Stimulated activated naive CD8-positive, alpha-beta T cell treated with anti-CD3 and anti-CD28 coated beads, Interleukin-15, Interleukin-2, amounts not matched to agents 100 ng/mL and 50 ng/mL, for 24 hours (primary cell): Measurements from ENCODE around the gene NUDT3.
"Not testable (repeated sequence)": the region's sequence is repeated elsewhere in the genome, so short reads cannot be mapped to it uniquely, and the experiment has no call there.

ENCODE experiments used
- H3K27ac Mint-ChIP-seq: one replicate; pipeline ENCODE4 v1.8.0; 2021; ENCODE audit warnings: mild to moderate bottlenecking, mixed read lengths
- H3K27me3 Mint-ChIP-seq: one replicate; pipeline ENCODE4 v1.8.0; 2021; ENCODE audit warnings: mixed read lengths
- H3K36me3 Mint-ChIP-seq: one replicate; pipeline ENCODE4 v1.8.0; 2021; ENCODE audit warnings: low read depth, mixed read lengths
- H3K4me1 Mint-ChIP-seq: one replicate; pipeline ENCODE4 v1.8.0; 2021; ENCODE audit warnings: low read depth, mixed read lengths
- H3K4me3 Mint-ChIP-seq: one replicate; pipeline ENCODE4 v1.8.0; 2021; ENCODE audit warnings: mild to moderate bottlenecking, mixed read lengths
- H3K9me3 Mint-ChIP-seq: one replicate; pipeline ENCODE4 v1.8.0; 2021; ENCODE audit warnings: mixed read lengths

Gene NUDT3

DNA sequence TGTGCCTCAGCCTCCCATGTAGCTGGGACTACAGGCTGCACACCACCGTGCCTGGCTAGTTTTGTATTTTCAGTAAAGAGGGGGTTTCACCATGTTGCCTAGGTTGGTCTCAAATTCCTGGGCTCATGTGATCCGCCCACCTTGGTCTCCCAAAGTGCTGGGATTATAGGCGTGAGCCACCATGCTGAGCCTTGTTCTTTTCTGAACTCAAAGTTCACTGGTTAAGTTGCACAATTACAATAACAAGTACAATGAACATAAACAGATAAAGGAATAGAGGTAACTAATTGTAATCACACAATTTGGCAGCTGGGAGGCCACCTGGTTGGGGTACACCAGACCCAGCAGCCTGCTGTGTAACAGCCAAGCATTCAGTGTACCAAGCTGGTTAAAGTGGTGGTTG, 6.7 kb downstream of the NUDT3 start:
- no peak overlapping the region for H3K4me3 Mint-ChIP-seq
- no peaks in the 10 kb centered on the region for H3K27me3 Mint-ChIP-seq
- peaks cover 28% of the 10 kb centered on the region for H3K4me1 Mint-ChIP-seq
- peaks cover 6% of the 10 kb centered on the region for H3K36me3 Mint-ChIP-seq
- no peaks in the 10 kb centered on the region for H3K9me3 Mint-ChIP-seq
- no peak overlapping the region for H3K27ac Mint-ChIP-seq

DNA sequence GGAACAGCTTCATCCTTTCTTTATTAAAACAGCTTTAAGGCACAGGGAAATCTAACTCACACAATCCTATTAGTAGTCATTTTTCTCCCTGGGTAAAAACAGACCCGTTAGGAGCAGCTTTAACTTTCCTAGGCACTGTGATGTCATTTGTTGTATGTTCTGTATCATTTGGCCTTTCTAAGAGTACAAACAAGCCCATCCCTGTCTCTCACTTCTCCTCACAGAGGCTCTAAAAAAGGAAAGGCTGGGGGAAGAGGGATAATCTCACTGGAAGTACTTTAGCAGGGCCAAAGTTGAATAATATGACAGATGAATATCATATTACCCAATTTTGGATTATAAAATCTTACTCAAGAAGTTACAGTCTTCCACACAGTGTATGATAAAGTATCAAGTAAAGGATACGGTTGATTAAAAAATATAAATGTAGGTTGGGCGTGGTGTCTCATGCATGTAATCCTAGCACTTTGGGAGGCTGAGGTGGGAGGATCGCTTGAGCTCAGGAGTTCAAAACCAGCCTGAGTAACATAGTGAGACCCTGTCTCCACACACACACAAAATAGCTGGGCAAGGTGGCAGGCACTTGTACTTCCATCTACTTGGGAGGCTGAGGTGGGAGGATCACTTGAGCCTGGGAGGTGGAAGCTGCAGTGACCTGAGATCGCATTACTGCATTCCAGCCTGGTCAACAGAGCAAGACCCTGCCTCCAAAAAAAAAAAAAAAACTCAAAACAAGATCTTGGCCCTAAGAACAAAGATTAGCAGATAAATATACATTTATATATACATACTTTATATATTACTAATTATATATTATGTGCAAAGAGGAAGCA, 7.9 kb downstream of the NUDT3 start:
- H3K4me1 Mint-ChIP-seq: peaks cover 34% of the 10 kb centered on the region
- peaks cover 9% of the 10 kb centered on the region for H3K36me3 Mint-ChIP-seq
- no peak overlapping the region for H3K4me3 Mint-ChIP-seq
- no peak overlapping the region for H3K27ac Mint-ChIP-seq
- no peaks in the 10 kb centered on the region for H3K9me3 Mint-ChIP-seq
- no peaks in the 10 kb centered on the region for H3K27me3 Mint-ChIP-seq

DNA sequence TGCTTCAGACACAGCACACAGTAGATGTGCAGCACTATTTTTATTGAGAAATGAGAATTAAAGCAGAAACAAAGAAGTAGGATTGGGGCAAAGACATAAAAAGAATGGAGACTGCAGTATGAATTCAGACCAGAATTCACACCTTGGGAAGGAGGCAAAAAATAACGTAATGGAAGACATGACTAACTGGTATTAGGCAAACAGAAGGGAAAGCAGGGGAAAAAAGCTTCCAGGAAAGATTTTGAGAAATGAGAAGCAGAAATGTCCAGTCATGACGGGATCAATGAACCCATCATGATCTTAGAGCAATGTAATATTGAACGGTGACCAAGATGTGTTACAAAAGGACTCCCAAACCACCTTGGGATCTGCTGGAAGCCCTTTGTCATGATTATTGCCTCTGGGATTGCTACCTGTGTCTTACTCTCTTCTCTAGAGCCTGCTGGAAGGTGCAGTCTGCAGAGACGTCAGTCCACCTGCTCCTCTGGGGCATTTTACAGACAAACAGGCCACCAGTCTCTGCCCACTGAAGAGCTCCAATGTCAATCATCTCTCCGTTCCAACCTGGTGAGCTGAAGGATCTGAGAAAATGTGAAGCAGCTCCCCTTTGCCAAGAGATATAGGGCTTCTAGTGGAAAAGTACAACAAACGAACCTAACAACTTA, 8.7 kb downstream of the NUDT3 start:
- H3K36me3 Mint-ChIP-seq: peaks cover 9% of the 10 kb centered on the region
- no peak overlapping the region for H3K27ac Mint-ChIP-seq
- H3K27me3 Mint-ChIP-seq: no peaks in the 10 kb centered on the region
- H3K4me3 Mint-ChIP-seq: no peak overlapping the region
- no peaks in the 10 kb centered on the region for H3K9me3 Mint-ChIP-seq
- peaks cover 29% of the 10 kb centered on the region for H3K4me1 Mint-ChIP-seq

DNA sequence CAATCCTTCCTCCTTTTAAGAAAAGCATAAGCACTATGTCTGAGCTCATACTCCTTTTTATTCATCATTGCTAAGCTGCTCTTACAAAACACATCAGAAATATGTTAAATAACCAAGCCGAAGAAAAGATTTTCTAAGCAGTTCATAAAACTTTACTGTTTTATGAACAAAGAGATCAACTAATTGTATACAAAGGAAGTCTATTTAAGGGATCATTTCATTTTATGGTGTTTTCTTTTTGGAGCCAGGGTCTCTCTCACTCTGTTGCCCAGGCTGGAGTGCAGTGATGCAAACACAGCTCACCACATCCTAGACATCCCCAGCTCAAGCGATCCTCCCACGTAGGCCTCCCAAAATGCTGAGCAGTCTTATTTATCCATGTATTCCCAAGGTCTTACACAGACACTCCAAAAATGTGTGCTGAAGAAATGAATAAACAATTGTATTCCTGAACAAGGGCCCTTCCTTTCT, 9.3 kb downstream of the NUDT3 start:
- H3K9me3 Mint-ChIP-seq: no peaks in the 10 kb centered on the region
- no peaks in the 10 kb centered on the region for H3K27me3 Mint-ChIP-seq
- no peak overlapping the region for H3K27ac Mint-ChIP-seq
- peaks cover 32% of the 10 kb centered on the region for H3K4me1 Mint-ChIP-seq
- no peak overlapping the region for H3K4me3 Mint-ChIP-seq
- H3K36me3 Mint-ChIP-seq: peaks cover 9% of the 10 kb centered on the region

DNA sequence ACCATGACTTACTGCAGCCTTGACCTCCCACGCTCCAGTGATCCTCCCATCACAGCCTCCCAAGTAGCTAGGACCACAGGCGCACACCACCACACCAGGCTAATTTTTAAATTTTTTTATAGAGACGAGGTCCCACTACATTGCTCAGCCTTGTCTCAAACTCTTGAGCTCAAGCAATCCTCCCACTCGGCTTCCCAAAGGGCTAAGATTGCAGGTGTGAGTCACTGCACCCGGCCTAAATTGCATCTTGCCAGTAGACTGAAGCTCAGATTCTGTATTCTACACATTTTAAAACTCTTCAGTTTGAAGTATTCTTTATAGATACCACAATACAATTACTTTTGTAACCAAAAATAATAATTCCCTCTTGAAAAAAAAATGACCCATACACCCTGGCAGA, 11.4 kb downstream of the NUDT3 start:
- Mint-ChIP-seq H3K4me1 (peaks cover 29% of the 10 kb centered on the region), H3K27ac (no peak overlapping the region), H3K27me3 (no peaks in the 10 kb centered on the region), H3K9me3 (no peaks in the 10 kb centered on the region), H3K36me3 (peaks cover 9% of the 10 kb centered on the region), H3K4me3 (no peak overlapping the region)

DNA sequence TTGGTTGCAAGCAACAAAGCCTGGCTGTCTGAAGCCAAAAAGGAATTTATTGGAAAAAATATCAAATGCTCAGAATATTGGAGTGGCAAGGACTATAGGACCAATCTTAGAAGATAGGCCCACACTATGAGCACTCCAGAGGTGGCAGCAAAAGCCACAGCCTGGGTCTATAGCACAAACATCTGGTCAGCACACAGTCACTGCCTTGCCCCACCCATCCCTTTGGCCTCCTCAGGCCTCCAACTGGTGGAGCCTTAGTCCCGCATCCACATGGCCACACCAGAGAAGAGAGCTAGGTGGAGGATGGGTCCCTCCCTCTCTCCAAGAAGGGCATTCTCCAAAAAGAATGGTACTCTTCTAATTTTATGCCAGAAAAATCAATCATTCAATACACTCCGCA, 14.0 kb downstream of the NUDT3 start:
- Mint-ChIP-seq H3K27me3 (no peaks in the 10 kb centered on the region), H3K27ac (no peak overlapping the region), H3K4me1 (peaks cover 21% of the 10 kb centered on the region), H3K36me3 (peaks cover 6% of the 10 kb centered on the region), H3K4me3 (no peak overlapping the region), H3K9me3 (no peaks in the 10 kb centered on the region)

DNA sequence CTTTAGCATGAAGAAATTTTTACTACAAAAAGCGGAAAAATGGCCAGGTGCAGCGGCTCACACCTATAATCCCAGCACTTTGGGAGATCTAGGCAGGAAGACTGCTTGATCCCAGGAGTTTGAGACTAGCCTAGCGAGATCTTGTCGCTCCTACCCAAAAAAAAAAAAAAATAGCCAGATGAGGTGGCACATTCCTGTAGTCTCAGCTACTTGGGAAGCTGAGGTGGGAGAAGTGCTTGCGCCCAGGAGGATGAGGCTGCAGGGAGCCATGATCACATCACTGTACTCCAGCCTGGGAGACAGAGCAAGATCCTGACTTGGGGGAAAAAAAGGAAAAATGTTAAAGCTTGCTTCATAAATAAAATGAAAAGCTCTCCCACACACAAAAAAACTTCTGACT, 14.5 kb downstream of the NUDT3 start:
- Mint-ChIP-seq H3K4me3 (no peak overlapping the region), H3K27me3 (no peaks in the 10 kb centered on the region), H3K27ac (no peak overlapping the region), H3K36me3 (peaks cover 5% of the 10 kb centered on the region), H3K9me3 (no peaks in the 10 kb centered on the region), H3K4me1 (peaks cover 16% of the 10 kb centered on the region)

DNA sequence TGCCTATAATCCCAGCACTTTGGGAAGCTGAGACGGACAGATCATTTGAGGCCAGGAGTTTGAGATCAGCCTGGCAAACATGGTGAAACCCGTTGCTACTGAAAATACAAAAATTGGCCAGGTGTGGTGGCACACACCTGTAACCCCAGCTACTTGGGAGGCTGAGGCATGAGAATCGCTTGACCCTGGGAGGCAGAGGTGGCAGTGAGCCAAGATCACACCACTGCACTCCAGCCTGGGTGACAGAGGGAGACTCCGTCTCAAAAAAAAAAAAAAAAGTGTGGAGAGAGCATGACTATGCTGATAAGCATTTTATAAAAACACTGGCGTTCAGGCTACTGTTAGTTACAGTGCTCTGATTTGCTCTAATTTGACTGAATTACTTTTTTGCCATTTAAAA, 14.9 kb downstream of the NUDT3 start:
- peaks cover 16% of the 10 kb centered on the region for H3K4me1 Mint-ChIP-seq
- not testable (repeated sequence) for H3K27ac Mint-ChIP-seq, H3K27me3 Mint-ChIP-seq, H3K36me3 Mint-ChIP-seq, H3K9me3 Mint-ChIP-seq, H3K4me3 Mint-ChIP-seq

DNA sequence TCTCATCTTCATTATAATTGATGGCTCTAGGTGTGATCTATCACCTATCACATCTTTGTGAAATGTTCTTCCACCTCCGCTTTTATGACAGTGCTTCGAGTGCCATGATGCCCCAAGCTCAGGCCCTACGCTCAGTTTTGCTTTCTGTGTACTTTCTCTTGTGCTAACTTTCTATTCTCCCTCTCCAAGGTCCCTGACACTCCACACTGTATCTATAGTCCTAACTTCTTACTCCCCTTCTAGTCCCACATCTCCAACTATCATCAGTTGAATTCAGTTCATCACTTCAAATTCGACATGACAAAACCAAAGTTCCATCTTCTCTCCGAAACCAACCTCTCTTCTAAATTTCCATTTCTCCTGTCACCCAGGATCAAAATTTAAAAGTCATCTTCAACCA, 16.6 kb downstream of the NUDT3 start:
- Mint-ChIP-seq H3K4me3 (no peak overlapping the region), H3K36me3 (peaks cover 6% of the 10 kb centered on the region), H3K27me3 (no peaks in the 10 kb centered on the region), H3K9me3 (no peaks in the 10 kb centered on the region), H3K4me1 (peaks cover 16% of the 10 kb centered on the region), H3K27ac (no peak overlapping the region)

DNA sequence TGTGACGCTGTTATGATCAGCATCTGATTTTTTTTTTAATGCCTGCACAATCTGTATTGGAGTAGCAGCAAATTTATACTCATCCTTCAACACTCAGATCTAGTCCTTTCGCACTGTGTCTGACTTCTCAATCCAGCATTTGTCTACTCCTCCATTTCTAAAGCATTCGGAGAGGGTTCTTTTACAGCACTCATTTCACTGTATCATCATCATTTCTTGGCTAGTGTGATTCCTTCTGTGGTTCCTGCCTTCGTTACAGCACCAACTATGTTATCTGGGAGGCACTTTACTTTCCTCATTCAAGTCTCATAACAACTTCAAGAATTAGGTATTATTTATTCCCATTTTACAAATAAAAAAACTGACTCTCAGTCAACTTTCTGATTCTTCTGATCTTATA, 18.0 kb downstream of the NUDT3 start:
- Mint-ChIP-seq H3K36me3 (peaks cover 7% of the 10 kb centered on the region), H3K27me3 (no peaks in the 10 kb centered on the region), H3K4me3 (no peak overlapping the region), H3K27ac (no peak overlapping the region), H3K9me3 (no peaks in the 10 kb centered on the region), H3K4me1 (peaks cover 20% of the 10 kb centered on the region)

DNA sequence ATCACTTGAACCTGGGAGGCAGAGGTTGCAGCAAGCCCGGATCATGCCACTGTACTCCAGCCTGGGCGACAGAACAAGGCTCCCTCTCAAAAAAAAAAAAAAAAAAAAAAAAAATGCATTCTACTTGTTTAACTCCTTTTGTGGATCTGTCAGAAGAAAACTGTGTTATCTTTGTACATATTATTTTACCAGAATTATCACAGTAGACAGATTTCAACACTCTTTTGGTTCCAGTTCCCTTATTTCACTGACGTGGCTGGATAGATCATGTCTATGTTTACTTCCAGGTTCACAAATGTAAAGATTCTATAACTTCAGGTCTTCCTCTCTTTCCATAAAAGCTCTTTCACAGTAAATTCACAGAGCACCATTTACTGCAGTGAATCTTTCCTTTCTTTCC, 18.4 kb downstream of the NUDT3 start:
- no peaks in the 10 kb centered on the region for H3K9me3 Mint-ChIP-seq
- H3K27me3 Mint-ChIP-seq: no peaks in the 10 kb centered on the region
- H3K4me1 Mint-ChIP-seq: peaks cover 24% of the 10 kb centered on the region
- no peak overlapping the region for H3K27ac Mint-ChIP-seq
- H3K4me3 Mint-ChIP-seq: no peak overlapping the region
- peaks cover 7% of the 10 kb centered on the region for H3K36me3 Mint-ChIP-seq

DNA sequence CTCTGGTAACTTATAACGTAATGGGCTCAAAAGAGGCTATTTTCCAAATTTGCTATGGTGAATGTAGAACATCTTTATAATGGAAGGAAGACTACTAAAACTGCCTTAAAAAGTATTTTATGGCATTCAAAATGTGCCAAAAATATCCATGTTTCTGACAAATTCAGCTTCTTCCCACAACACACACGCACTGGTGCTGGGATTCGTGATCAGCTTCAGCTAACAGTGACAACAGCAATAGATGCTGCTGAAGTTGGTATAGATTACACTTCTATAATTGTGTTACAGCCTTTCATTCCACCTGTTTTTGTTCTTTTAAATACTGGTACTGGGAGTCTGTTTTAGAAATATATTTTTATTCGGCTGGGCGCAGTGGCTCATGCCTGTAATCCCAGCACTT, 19.0 kb downstream of the NUDT3 start:
- Mint-ChIP-seq H3K4me3 (no peak overlapping the region), H3K27ac (no peak overlapping the region), H3K36me3 (peaks cover 7% of the 10 kb centered on the region), H3K9me3 (no peaks in the 10 kb centered on the region), H3K4me1 (peaks cover 21% of the 10 kb centered on the region), H3K27me3 (no peaks in the 10 kb centered on the region)

DNA sequence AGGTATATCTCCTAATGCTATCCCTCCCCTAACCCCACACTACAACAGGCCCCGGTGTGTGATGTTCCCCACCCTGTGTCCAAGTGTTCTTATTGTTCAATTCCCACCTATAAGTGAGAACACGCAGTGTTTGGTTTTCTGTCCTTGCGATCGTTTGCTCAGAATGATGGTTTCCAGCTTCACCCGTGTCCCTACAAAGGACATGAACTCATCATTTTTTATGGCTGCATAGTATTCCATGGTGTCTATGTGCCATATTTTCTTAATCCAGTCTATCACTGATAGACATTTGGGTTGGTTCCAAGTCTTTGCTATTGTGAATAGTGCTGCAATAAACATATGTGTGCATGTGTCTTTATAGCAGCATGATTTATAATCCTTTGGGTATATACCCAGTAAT, 20.6 kb downstream of the NUDT3 start:
- not testable (repeated sequence) for H3K36me3 Mint-ChIP-seq, H3K9me3 Mint-ChIP-seq, H3K27me3 Mint-ChIP-seq, H3K27ac Mint-ChIP-seq, H3K4me3 Mint-ChIP-seq
- peaks cover 21% of the 10 kb centered on the region for H3K4me1 Mint-ChIP-seq

DNA sequence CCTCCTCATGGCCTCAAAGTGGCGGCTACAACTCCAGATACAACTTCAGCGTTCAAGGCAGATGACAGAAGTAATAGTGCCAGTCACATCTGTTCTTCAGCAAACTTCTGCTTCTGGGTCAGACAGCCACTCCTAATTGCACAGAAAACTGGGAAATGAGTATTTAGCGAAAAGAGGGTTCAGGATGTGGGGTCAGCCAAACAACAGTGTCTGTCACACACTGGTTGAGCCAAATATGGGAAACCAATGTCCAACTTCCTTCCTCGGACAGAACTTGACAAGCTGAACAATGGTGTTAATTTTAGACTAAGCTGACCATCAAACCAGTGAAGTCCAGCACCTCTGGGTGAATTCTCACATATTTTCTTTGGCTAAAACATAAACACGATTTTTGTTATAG, 22.1 kb downstream of the NUDT3 start:
- Mint-ChIP-seq H3K4me3 (no peak overlapping the region), H3K27me3 (no peaks in the 10 kb centered on the region), H3K27ac (no peak overlapping the region), H3K36me3 (peaks cover 7% of the 10 kb centered on the region), H3K4me1 (peaks cover 30% of the 10 kb centered on the region), H3K9me3 (no peaks in the 10 kb centered on the region)

DNA sequence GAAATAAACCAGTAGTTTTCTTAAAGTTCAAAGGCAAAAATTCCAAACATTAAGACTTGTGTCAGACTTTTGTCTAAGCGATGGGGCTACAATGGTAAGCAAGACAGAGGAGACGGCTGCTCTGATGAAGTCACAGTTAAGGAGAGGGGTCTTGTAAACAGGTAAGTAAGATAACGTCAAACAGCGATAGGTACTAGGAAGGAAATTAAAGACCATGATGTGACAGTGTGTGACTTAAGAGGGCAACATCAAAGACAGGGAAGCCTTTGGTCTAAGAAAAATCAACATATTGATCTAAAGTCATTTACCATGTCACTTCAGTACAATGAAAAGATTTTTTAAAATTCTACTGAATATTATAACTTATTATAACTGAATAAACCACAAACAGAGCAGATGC, 23.1 kb downstream of the NUDT3 start:
- no peaks in the 10 kb centered on the region for H3K9me3 Mint-ChIP-seq
- peaks cover 7% of the 10 kb centered on the region for H3K36me3 Mint-ChIP-seq
- H3K27ac Mint-ChIP-seq: no peak overlapping the region

DNA sequence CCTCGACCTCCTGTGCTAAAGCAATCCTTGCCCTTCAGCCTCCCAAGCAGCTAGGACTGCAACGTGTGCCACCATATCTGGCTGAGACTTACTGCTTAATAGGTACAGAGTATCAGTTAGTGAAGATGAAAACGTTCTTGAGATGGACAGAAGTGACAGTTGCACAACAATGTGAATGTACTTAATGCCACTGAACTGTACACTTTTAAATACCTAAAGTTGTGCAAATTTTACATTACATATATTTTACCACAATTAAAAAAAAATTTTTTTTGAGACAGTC, 25.9 kb downstream of the NUDT3 start:
- Mint-ChIP-seq H3K4me1 (peaks cover 57% of the 10 kb centered on the region), H3K27me3 (no peaks in the 10 kb centered on the region), H3K36me3 (peaks cover 7% of the 10 kb centered on the region), H3K4me3 (no peak overlapping the region), H3K27ac (no peak overlapping the region), H3K9me3 (no peaks in the 10 kb centered on the region)

More for the DNA sequence above, 23.1 kb downstream of the NUDT3 start:
- H3K27me3 Mint-ChIP-seq: no peaks in the 10 kb centered on the region
- H3K4me3 Mint-ChIP-seq: no peak overlapping the region
- peaks cover 33% of the 10 kb centered on the region for H3K4me1 Mint-ChIP-seq
